Endometrium (tissue), 2 donors: ENCODE measurements around the gene TDP2.
"Not testable (repeated sequence)": the region's sequence is repeated elsewhere in the genome, so short reads cannot be mapped to it uniquely, and the experiment has no call there.

Experiments
- FAIRE-seq: peaks from 2 replicates; lab custom pipeline; 2012; peaks lifted over from hg19 to GRCh38; lab: Jason Lieb, UNC
- donor health status: control.
- donor health status: control.

TDP2 gene

GRCh38 chr6:24678792-24679352 is 12.2 kb upstream of the TDP2 start:
- FAIRE-seq, result not testable (repeated sequence)

- FAIRE-seq, result no peak
Measured at GRCh38 chr6:24673625-24674024, 6.9 kb upstream of the TDP2 start.

GRCh38 chr6:24672620-24673182 is 6.0 kb upstream of the TDP2 start:
- no peak for FAIRE-seq

GRCh38 chr6:24671077-24671476 is 4.4 kb upstream of the TDP2 start:
- FAIRE-seq, result not testable (repeated sequence)

GRCh38 chr6:24670492-24670891 is 3.8 kb upstream of the TDP2 start:
- FAIRE-seq, result not testable (repeated sequence)

- FAIRE-seq, result no peak
Measured at GRCh38 chr6:24668997-24669361, 2.3 kb upstream of the TDP2 start.

GRCh38 chr6:24668066-24668996 is 1.6 kb upstream of the TDP2 start:
- not testable (repeated sequence) for FAIRE-seq

GRCh38 chr6:24667378-24667803 is 692 bp upstream of the TDP2 start:
- FAIRE-seq, result no peak

- FAIRE-seq, result no peak
Measured at GRCh38 chr6:24666097-24666640, 530 bp downstream of the TDP2 start.

- FAIRE-seq, result no peak
Measured at GRCh38 chr6:24664046-24664987, 2.4 kb downstream of the TDP2 start.

- no peak for FAIRE-seq
Measured at GRCh38 chr6:24663189-24663588, 3.5 kb downstream of the TDP2 start.

GRCh38 chr6:24662236-24662635 is 4.5 kb downstream of the TDP2 start:
- FAIRE-seq, result no peak

- not testable (repeated sequence) for FAIRE-seq
Measured at GRCh38 chr6:24661759-24662158, 4.9 kb downstream of the TDP2 start.

GRCh38 chr6:24660105-24660504 is 6.6 kb downstream of the TDP2 start:
- FAIRE-seq, result no peak

- no peak for FAIRE-seq
Measured at GRCh38 chr6:24659561-24659960, 7.1 kb downstream of the TDP2 start.

GRCh38 chr6:24658573-24659560 is 7.8 kb downstream of the TDP2 start:
- no peak for FAIRE-seq

- FAIRE-seq, result no peak
Measured at GRCh38 chr6:24655215-24655614, 11.5 kb downstream of the TDP2 start.

- no peak for FAIRE-seq
Measured at GRCh38 chr6:24650365-24650764, 16.3 kb downstream of the TDP2 start.

- FAIRE-seq, result no peak
Measured at GRCh38 chr6:24649691-24650090, 17.0 kb downstream of the TDP2 start.

GRCh38 chr6:24648276-24648675 is 18.4 kb downstream of the TDP2 start:
- no peak for FAIRE-seq

GRCh38 chr6:24646771-24647170 is 19.9 kb downstream of the TDP2 start:
- FAIRE-seq, result no peak
